GM19240 (cell line): ENCODE data around the gene OSMR.

ENCODE experiments used
- DNase-seq: peaks from one replicate; pipeline ENCODE4 v3.0.0; 2011; ENCODE audit warnings: low spot score; ENCODE audit not compliant: insufficient read length

Gene OSMR

DNA sequence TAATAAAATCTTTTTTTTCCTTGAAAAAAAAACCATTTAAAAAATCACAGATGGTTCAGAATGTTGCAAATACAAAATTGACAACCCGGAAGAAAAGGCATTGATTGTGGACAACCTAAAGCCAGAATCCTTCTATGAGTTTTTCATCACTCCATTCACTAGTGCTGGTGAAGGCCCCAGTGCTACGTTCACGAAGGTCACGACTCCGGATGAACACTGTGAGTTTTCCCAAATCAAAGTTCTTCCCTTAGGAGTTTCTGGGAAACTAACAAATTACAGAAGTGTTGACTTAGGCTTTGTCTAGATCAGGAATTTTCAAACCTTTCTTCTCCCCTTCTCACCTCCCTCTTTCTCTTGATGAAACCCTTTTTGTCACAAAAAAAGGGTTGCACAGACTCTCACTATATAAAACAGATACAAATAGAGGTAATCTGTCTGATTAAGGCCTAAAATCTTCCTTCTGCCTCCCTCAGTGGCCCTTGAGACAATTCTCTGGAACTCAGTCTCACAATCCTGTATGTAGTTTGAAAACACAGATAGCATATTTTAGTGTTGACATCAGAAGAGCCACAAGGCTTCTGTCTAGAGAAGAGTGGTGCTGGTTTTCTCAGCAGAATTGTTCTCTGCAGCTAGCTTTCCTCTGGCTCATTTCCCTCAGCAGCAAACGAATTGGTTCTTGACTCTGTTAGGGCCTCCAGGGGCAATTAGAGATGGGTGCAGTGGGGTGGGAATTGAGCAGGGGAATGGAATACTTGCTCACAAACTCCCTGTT lies 79.5 kb downstream of the OSMR start:
- DNase-seq, result no peak

DNA sequence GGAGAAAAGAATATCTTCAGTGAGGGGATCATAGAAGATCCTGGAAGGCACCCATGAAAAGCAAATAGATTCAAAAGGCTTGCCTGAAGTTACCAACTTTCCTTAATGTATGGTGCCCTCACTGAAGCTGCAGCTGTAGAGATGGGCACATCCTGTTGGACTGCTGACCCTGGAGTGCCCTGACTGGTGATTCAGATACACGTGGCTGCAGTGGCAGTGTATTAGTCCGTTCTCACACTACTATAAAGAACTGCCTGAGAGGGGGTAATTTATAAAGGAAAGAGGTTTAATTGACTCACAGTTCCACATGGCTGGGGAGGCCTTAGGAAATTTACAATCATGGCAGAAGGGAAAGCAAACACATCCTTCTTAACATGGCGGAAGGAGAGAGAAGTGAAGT lies 80.3 kb downstream of the OSMR start:
- DNase-seq, result no peak

DNA sequence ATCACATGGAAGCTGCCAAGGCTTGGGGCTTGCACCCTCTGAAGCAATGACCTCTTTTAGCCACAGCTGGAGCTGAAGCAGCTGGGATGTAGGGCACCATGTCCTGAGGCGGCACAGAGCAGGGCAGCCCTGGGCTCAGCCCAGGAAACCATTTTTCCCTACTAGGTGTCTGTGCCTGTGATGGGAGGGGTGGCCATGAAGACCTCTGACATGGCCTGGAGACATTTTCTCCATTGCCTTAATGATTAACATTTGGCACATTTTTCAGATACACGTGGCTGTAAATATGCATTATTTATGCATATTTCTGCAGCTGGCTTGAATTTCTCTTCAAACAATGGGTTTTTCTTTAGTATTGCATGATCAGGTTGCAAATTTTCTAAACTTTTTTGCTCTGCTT lies 81.7 kb downstream of the OSMR start:
- DNase-seq, result no peak

DNA sequence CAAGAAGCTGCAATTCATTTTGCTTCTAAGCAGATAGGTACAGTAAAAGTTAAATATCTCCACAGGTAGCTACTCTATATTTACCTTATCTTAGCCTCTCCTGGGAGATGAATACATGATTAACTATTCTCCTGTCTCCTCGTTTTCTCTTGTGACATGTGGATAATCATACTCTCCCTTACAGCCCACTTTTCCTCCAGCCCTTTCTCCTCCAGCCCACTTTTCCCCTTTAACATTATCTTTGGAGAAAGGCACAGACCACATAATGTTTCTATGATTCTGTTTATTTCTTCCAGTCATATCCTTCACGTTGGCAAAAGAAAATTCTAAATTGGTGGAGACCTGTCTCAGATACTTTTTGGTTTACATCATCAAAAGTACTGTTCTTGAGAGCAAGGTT lies 84.0 kb downstream of the OSMR start:
- DNase-seq, result no peak

DNA sequence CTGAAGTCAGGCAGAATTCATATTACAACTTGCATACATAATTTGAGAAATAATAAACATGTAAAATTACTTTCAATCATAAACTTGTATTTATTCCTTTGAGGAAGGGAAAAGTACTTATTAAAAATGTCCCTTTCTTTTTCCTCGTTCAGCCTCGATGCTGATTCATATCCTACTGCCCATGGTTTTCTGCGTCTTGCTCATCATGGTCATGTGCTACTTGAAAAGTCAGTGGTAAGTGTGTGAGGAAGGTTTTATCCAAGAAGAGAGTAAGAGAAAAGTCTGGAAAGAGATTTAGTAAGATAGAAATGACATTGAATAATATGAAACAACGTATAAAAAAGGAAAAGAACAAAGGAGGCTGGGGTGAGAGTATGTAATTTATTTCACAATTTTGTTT lies 85.9 kb downstream of the OSMR start:
- no peak for DNase-seq

DNA sequence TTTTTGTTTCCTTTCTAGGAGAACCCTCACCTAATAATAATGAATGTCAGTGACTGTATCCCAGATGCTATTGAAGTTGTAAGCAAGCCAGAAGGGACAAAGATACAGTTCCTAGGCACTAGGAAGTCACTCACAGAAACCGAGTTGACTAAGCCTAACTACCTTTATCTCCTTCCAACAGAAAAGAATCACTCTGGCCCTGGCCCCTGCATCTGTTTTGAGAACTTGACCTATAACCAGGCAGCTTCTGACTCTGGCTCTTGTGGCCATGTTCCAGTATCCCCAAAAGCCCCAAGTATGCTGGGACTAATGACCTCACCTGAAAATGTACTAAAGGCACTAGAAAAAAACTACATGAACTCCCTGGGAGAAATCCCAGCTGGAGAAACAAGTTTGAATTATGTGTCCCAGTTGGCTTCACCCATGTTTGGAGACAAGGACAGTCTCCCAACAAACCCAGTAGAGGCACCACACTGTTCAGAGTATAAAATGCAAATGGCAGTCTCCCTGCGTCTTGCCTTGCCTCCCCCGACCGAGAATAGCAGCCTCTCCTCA lies 87.1 kb downstream of the OSMR start:
- no peak for DNase-seq

DNA sequence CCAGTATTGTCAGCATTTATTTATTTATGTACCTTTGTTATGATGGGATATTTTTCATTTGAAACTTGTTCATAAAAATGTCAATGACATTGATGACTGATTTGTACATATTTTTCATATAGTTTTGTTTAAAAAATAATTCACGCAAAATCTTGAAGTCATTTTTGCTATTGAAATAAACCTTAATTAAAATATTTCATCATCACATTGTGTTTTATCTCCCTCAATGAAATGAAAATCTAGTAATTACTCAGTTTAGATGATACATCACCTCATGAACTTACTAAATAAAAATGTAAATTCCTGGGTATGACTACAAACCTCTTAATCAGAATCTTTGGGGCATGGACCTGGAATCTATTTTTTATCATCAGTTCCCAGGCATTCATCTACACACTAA lies 89.6 kb downstream of the OSMR start:
- DNase-seq, result no peak

DNA sequence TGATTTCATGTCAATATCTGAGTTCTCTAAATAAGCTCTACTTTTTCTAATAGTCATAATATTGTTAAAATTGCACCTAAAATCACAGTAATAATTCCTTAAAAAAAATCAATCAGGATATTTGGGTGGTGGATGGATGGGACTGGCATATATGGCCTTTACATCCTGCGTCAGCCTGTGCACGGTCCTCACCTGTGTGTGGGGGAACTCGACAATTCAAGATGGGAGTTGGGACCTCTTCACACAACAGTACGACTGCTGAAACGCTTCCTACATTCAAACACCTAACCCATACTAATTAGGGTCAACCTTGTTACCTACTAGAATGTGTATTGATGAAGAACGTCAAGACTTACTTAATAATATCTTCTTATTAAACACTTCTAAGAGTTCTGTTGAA lies 90.5 kb downstream of the OSMR start:
- DNase-seq, result no peak

DNA sequence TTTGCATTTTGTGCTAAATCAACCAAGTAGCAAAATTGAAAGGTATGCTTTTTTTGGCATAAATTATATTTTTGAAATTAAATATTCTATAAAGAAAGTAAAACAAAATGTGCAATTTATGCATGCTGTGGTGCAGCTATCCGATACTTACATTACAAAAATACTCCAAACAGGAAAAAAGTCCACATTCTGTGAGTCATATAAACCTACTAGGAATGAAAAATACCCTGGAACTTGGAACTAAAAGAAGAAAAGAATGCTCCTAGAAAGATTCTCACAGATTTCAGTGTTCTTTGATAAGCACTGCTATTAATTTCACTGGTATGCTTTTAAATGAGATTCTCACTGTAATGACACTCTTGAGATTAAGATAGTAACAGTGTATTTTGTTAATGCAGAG lies 92.6 kb downstream of the OSMR start:
- DNase-seq, result no peak

DNA sequence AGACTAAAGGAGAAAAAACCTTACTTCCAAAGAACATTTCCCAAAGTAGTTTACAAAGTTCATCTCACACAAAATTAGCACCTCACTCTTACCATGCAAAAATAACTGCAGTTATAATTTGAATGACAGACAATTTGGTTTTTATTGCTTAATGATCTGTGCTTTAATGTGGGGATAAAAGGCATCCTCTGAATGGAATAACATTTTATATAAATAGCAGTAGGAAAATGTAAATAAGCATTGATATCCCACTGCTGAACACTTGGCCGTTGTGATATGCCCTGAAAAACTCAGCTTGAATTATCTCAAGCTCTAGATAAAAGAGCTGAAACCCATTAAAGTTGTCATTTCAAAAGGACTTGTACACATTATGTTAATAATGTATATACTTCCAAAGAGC lies 93.2 kb downstream of the OSMR start:
- no peak for DNase-seq

DNA sequence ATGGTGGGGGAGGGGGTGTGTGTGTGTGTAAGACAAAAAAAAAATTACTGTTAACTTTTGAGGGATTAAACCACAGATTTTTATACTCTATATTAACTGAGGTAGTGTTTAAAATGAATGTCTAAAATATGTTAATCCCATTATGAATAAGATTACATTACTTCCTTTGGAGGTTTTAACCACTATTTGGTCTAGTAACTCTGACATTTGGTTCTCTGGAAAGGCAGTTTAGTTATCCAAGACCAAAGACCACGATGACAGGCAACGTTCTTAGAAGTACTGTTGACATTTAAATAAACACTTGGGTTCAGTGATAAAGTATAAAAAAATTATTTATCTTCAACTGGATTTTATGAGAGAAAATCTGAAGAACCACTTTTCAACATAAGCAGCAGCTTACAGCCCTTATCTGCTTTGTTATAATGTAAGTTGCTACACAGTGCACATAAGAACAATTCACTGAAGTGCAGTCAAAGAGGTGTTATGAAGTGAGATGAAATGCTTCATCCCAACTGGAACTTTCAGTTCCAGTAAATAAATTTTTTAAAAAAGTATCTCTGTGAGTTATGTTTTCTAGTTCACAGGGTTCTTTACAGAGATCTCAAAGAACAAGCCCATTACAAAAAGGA lies 94.5 kb downstream of the OSMR start:
- no peak for DNase-seq

DNA sequence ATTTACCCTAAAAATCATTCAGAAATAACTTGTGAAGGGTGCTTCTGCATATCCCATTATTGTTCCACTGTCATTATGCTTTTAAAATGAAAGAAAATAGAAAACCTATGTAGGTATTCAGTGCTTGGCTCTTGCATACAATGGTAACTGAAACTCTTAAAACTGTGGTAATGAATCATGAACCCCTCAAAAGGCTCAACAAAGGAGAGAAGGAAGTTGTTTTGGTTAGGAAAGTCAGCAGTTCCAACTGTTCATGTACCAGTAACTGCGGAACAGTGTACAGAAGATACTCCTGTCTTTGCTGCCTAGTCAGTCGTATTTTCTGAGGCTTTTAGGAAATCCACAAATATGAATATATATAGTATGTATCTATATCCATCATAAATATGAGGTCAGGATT lies 96.1 kb downstream of the OSMR start:
- no peak for DNase-seq

DNA sequence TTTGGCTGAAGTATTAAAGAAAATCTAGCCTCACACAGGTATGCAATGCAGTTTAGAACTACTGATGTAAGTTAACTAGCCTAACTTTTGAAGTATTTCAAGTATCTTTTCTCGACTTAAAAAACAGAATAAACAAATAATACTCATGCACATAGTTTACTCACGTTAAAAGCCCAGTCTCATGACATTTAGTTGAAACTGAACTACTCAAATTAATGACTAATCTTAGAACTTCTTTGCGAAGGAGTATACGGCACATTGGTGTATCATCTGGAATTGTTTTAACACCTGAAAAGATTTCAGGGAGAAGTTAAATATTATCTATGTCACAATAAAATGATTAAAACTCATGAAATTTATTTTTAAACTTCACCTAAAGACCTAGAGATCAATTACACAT lies 98.5 kb downstream of the OSMR start:
- DNase-seq, result no peak

DNA sequence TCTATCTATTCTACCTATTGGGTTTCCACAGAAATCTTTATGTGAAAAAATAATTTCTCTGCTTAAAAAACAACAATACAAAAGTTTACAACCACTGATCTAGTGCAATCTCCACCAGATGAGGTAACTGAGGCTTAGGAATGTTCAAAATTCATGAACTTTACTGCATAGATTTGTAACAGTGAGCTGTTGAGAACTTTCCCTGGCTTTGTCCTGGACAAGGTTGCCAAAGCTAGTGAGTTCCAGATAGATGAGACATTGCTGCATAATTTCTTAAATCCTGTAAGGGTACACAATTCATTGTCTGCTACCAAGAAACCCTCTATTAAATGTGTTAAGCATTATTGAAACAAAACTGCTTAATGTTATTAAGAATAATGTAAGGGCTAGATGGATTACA lies 102.7 kb downstream of the OSMR start:
- no peak for DNase-seq

DNA sequence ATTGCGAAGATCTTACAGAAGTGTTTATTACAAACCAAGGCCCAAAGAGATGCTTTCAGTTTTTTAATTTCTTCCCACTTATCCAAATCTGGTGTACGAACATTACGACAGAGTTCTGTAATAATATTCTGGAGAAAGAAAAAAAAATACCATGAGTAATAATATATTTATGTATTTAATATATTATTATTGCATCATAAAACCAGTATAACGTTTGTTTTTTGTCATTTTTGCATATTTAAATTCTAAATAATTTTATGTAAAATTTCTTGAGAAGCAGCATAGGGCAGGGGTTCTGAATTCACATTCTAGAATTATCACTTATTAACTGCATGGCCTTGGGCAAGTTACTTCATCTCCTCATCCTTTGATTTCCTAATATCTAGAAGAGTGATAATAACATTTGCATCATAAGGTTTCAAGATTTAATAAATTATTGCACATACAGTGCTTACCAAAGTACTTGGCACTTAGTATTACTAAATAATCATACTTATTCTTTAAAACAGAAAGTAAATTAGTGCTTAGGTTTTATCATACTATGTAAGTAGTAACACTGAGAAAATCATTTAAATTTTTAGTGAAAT lies 107.7 kb downstream of the OSMR start:
- no peak for DNase-seq

DNA sequence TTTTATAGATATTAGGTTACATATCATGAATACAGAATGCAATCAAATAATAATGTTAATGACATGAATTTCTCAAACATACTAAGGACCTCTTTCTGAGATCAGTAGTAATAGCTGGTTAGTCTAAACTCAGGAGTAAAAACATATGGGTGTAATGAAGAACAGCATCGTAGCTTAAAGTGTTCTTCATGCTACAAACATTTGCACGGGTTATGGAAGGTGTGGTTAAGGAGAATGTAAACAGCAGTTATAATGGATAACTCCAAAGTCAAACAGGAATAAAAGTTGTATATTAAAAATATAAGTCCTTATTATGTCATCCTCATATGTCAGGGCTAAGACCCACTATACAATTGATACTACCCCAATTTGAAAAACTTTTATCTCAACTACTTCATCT lies 115.9 kb downstream of the OSMR start:
- DNase-seq, result no peak

DNA sequence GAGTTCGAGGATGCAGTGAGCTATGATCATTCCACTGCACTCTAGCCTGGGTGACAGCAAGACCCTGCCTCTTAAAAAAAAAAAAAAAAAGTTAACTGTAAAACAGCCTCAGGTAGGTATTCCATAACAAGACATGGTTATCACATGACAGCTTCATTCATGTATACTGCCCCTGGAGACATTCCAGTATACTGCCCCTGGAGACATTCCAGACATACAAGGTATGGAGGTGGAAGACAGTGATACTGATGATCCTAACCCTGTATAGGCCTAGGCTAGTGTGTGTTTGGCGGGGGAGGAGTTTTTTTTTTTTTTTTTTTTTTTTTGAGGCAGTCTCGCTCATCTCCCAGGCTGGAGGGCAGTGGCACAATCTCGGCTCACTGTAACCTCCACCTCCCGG lies 122.9 kb downstream of the OSMR start:
- DNase-seq, result no peak

DNA sequence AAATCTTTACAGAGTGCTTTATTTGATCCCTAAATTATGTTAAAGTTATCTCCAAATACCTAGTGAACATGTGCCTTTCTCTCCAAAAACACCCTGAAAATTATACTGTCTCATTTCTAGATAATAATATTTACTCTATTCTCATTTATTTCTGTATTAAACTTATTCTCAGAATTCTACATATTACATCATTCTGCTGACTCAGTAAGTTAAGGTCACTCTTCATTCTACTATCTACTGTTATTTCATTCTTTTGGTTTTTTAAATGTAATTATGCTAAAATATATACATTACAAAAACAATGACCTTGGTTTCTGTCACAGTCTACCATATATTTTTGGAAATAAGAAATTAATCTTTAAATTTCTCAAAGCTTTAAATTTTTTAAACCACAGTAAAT lies 132.2 kb downstream of the OSMR start:
- DNase-seq, result no peak

DNA sequence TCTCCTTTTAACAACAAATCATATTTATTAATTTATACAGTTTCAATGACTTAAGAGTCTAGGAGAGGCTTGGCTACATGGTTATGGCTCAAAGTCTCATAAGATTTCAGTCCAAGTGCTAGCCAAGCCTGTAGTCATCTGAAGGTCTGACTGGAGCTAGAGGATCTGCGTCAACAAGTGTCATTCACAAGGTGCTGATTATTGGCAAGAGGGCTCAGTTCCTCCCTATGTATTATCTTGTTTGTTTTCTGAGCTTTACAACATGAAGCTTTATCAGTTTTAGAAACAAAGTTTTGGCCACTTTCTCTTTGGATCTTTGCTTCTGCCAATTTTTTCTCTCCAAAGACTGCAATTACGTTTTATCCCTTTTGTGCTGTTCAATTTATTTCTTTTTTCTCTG lies 133.7 kb downstream of the OSMR start:
- no peak for DNase-seq
